ENCODE measurements around the gene ARPC5. TPM values are rescaled to one million over a fixed set of nuclear protein-coding genes. Genes with fewer than 3 reads are reported as not detected.
A peak's percentile ranks its signal among the peaks of the same experiment; 100 is the strongest.
"Not testable (repeated sequence)": the region's sequence is repeated elsewhere in the genome, so short reads cannot be mapped to it uniquely, and the experiment has no call there.

ARPC5 gene
- polyA plus RNA-seq, 3 donors, result 110 to 1,089 (median 1,064) TPM

- H2AFZ ChIP-seq (ENCODE audit: insufficient read depth, low read depth, low read length, poor library complexity, severe bottlenecking); H3K9me3 Mint-ChIP-seq; H3K36me3 ChIP-seq (replicated peaks in 1 of 2; ENCODE audit: control insufficient read depth in 1 of 2, insufficient read depth in 2 of 2, low read length in 2 of 2); H3K9me3 ChIP-seq (replicated peaks in 1 of 2; ENCODE audit: control insufficient read depth in 1 of 2, insufficient read depth in 1 of 2, low read length in 2 of 2); H3K4me2 ChIP-seq (replicated peaks; ENCODE audit: extremely low read depth, low read length, poor library complexity, severe bottlenecking); DNase-seq; H4K20me1 ChIP-seq (ENCODE audit: insufficient read depth, low read length); H3K36me3 Mint-ChIP-seq; H3K27me3 ChIP-seq (ENCODE audit: control insufficient read depth in 2 of 2, insufficient read depth in 2 of 2, low read length in 2 of 2); H3K4me3 Mint-ChIP-seq; H3K27me3 Mint-ChIP-seq (ENCODE audit: low read depth in 3 of 3); H3K9ac ChIP-seq (ENCODE audit: insufficient read depth, low read length, poor library complexity, severe bottlenecking); H3K27ac ChIP-seq (ENCODE audit: low read depth in 1 of 2, low read length in 2 of 2); H3K4me3 ChIP-seq (replicated peaks in 1 of 3; ENCODE audit: low read depth in 2 of 3, low read length in 3 of 3): not testable (repeated sequence)
- Mint-ChIP-seq H3K27ac (peak overlapping the region in 1 of 7 donors; percentile 12), H3K4me1 (peaks cover 47% of the 10 kb centered on the region)
- WGBS (ENCODE audit: insufficient coverage), result no CpG with 5 or more reads among the region's 3 CpGs
- intact Hi-C loops (cut with micrococcal nuclease), result loop anchor here in 1 of 2 donors (5.0 kb wide), 1 partner anchor 36 kb away; no protein-coding TSS in a partner anchor
- Histone ChIP-seq H3K79me2 (ENCODE audit: insufficient read depth, low read length) (peaks cover 11% of the 10 kb centered on the region), H3K4me1 (ENCODE audit: control insufficient read depth in 1 of 2, insufficient read depth in 2 of 2, low read length in 2 of 2) (peaks cover 35 to 36% of the 10 kb centered on the region in 2 donors)
Observed at GRCh38 chr1:183612975-183613374, 22.6 kb downstream of the ARPC5 start.

- intact Hi-C loops (cut with micrococcal nuclease), result loop anchor here in 1 of 2 donors (5.0 kb wide), 1 partner anchor 35 kb away; no protein-coding TSS in a partner anchor
- H3K79me2 ChIP-seq (ENCODE audit: insufficient read depth, low read length), result peaks cover 13% of the 10 kb centered on the region
- H3K4me1 ChIP-seq (ENCODE audit: control insufficient read depth in 1 of 2, insufficient read depth in 2 of 2, low read length in 2 of 2), result peaks cover 40% of the 10 kb centered on the region in 2 donors
- no peak overlapping the region for H3K4me3 Mint-ChIP-seq
- no peaks in the 10 kb centered on the region for H3K9me3 ChIP-seq (replicated peaks in 1 of 2; ENCODE audit: control insufficient read depth in 1 of 2, insufficient read depth in 1 of 2, low read length in 2 of 2)
- peaks cover 5 to 10% of the 10 kb centered on the region in 2 donors for H3K36me3 Mint-ChIP-seq
- H4K20me1 ChIP-seq (ENCODE audit: insufficient read depth, low read length), result no peaks in the 10 kb centered on the region
- no peak overlapping the region for H3K9ac ChIP-seq (ENCODE audit: insufficient read depth, low read length, poor library complexity, severe bottlenecking)
- H3K27me3 ChIP-seq (ENCODE audit: control insufficient read depth in 2 of 2, insufficient read depth in 2 of 2, low read length in 2 of 2), result no peaks in the 10 kb centered on the region
- H3K4me2 ChIP-seq (replicated peaks; ENCODE audit: extremely low read depth, low read length, poor library complexity, severe bottlenecking), result no peak overlapping the region
- no peak for TF ChIP-seq CTCF (IDR thresholded peaks at IDR 0.05)
- H3K27ac ChIP-seq (ENCODE audit: low read depth in 1 of 2, low read length in 2 of 2), result no peak overlapping the region
- H3K27ac Mint-ChIP-seq, result no peak overlapping the region
- no peak overlapping the region for H2AFZ ChIP-seq (ENCODE audit: insufficient read depth, low read depth, low read length, poor library complexity, severe bottlenecking)
- H3K4me3 ChIP-seq (replicated peaks in 1 of 3; ENCODE audit: low read depth in 2 of 3, low read length in 3 of 3), result no peak overlapping the region
- H3K27me3 Mint-ChIP-seq (ENCODE audit: low read depth in 3 of 3), result peaks cover 0 to 5% (median 4%) of the 10 kb centered on the region in 3 donors
- H3K4me1 Mint-ChIP-seq, result peaks cover 48% of the 10 kb centered on the region
- DNase-seq, result no peak
- H3K9me3 Mint-ChIP-seq, result peaks cover 0 to 5% (median 0%) of the 10 kb centered on the region in 7 donors
- no peaks in the 10 kb centered on the region for H3K36me3 ChIP-seq (replicated peaks in 1 of 2; ENCODE audit: control insufficient read depth in 1 of 2, insufficient read depth in 2 of 2, low read length in 2 of 2)
- WGBS (ENCODE audit: insufficient coverage), result no CpG with 5 or more reads among the region's 3 CpGs
Observed at GRCh38 chr1:183612407-183612806, 23.2 kb downstream of the ARPC5 start.

Data from CD14-positive monocyte (primary cell).